ENCODE measurements around the gene TOGARAM1. TPM values are rescaled to one million over a fixed set of nuclear protein-coding genes. Genes with fewer than 3 reads are reported as not detected.

The TOGARAM1 gene
- polyA plus RNA-seq, 3 donors from 2014 or later, result 9.4 to 13.0 (median 12.7) TPM

DNA sequence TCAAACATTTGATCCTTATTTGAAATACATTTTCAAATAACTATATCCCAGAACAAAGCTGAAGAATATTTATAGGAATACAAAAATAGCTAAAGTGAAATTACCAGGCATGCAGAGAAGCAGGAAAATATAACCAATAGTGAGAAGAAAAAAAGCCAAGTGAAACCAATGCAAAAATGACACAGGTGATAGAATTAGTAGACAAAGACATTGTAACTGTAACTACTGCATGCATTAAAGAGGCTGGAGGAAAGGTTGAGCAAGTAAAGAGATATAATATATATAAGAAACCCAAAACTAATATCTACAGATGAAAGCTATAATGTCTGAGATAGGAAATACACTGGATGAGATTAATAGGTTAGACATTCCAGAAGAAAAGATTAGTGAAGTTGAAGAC, 72.7 kb downstream of the TOGARAM1 start:
- DNase-seq, result no peak
- Mint-ChIP-seq H3K4me3 (no peak overlapping the region), H3K36me3 (peaks cover 19 to 46% (median 38%) of the 10 kb centered on the region in 3 donors), H3K9me3 (no peaks in the 10 kb centered on the region), H3K27me3 (ENCODE audit: low read depth in 3 of 3) (no peaks in the 10 kb centered on the region), H3K27ac (no peak overlapping the region), H3K4me1 (no peaks in the 10 kb centered on the region)

DNA sequence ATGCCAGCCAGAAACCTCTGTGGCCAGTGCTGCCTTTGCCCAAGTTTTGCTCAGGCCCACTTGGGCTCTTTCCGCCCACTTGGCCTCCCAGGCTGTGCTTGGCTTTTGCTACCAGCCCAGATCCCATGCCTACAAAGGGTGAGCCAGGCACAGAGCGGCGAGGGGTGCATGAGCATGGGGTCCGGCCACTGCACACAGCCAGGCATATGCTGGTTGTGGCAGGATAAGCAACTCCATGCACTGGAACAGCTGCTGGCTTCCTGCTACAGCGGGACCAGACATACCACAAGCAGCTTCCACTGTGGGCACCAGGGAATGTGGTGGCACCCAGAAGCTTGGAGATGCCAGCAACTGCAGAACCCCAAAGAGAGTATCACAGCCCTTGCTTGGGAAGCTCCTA, 76.3 kb downstream of the TOGARAM1 start:
- Mint-ChIP-seq H3K36me3 (peaks cover 24 to 37% (median 34%) of the 10 kb centered on the region in 3 donors), H3K9me3 (no peaks in the 10 kb centered on the region), H3K4me1 (no peaks in the 10 kb centered on the region), H3K27me3 (ENCODE audit: low read depth in 3 of 3) (no peaks in the 10 kb centered on the region), H3K4me3 (no peak overlapping the region), H3K27ac (no peak overlapping the region)
- DNase-seq, result no peak

DNA sequence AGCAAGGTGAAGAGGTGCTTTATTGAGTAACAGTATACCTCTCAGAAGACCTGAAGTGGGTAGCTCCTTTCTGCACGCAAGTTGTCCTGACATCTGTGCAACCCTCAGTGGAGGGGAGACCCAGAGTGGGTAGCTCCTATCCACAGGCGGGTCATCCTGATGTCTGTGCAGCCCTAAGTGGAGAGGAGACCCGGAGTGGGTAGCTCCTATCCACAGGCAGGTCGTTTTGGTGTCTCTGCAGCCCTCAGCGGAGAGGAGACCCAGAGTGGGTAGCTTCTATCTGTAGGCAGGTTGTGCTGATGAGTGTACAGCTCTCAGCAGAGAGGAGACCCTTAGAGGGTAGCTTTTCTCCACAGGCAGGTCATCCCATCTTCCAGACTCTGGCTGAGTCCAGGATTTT, 76.9 kb downstream of the TOGARAM1 start:
- peaks cover 20 to 32% (median 32%) of the 10 kb centered on the region in 3 donors for H3K36me3 Mint-ChIP-seq
- no peaks in the 10 kb centered on the region for H3K9me3 Mint-ChIP-seq
- H3K4me3 Mint-ChIP-seq, result no peak overlapping the region
- no peaks in the 10 kb centered on the region for H3K27me3 Mint-ChIP-seq (ENCODE audit: low read depth in 3 of 3)
- no peak overlapping the region for H3K27ac Mint-ChIP-seq
- H3K4me1 Mint-ChIP-seq, result no peaks in the 10 kb centered on the region
- DNase-seq, result no peak

DNA sequence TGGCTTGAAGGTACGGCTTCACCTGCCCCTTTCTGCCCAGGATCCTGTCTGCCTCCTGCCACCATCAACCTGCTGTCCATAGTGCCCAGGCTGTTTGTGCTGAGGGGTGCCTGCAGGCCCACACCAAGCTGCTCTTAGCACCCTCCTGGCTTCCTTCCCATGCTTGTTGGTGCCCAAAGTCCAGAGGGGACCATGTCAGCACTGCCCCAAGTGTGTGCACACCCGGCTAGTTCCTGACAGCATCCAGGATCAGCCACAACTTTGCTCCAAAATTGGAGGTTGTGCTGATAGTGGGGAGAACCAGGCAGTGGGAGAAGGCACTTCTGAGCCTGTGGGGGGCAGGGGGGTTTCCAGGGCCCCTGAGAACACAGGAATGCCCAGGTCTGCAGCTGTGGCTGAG, 77.4 kb downstream of the TOGARAM1 start:
- Mint-ChIP-seq H3K4me1 (no peaks in the 10 kb centered on the region), H3K36me3 (peaks cover 16 to 27% (median 27%) of the 10 kb centered on the region in 3 donors), H3K27ac (no peak overlapping the region), H3K27me3 (ENCODE audit: low read depth in 3 of 3) (no peaks in the 10 kb centered on the region), H3K4me3 (no peak overlapping the region), H3K9me3 (no peaks in the 10 kb centered on the region)
- DNase-seq, result no peak

DNA sequence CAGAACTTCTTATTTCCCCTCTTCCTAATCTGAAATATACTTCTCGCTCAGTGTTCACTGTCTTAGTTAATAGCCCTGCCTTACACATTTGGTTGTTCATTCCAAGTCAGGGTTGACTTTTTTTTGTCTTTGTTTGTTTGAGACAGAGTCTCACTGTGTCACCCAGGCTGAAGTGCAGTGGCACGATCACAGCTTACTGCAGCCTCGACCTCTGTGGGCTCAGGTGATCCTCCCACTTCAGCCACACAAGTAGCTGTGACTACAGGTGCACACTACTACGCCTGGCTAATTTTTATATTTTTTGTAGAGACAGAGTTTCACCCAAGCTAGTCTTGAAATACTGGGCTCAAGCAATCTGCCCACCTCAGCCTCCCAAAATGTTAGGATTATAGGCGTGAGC, 79.7 kb downstream of the TOGARAM1 start:
- Mint-ChIP-seq H3K9me3 (no peaks in the 10 kb centered on the region), H3K4me1 (no peaks in the 10 kb centered on the region), H3K36me3 (peaks cover 8 to 23% (median 19%) of the 10 kb centered on the region in 3 donors), H3K4me3 (no peak overlapping the region), H3K27me3 (ENCODE audit: low read depth in 3 of 3) (no peaks in the 10 kb centered on the region), H3K27ac (no peak overlapping the region)
- no peak for DNase-seq

DNA sequence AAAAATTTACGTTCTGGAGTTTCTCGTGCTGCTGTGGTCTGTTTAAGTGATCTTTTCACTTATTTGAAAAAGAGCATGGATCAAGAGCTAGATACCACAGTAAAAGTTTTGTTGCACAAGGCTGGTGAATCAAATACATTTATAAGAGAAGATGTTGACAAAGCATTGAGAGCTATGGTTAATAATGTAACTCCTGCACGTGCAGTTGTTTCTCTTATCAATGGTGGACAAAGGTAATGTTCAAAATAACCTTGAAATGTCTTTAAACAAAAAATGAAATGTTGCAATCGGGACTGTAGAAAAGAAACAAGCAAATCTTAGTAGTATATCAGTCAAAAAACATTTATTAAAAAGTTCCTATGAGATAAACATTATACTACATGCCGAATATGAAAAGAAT, 82.6 kb downstream of the TOGARAM1 start:
- H3K27ac Mint-ChIP-seq, result no peak overlapping the region
- H3K9me3 Mint-ChIP-seq, result no peaks in the 10 kb centered on the region
- H3K4me3 Mint-ChIP-seq, result no peak overlapping the region
- peaks cover 11 to 17% (median 17%) of the 10 kb centered on the region in 3 donors for H3K36me3 Mint-ChIP-seq
- H3K27me3 Mint-ChIP-seq (ENCODE audit: low read depth in 3 of 3), result peaks cover 0 to 2% (median 0%) of the 10 kb centered on the region in 3 donors
- H3K4me1 Mint-ChIP-seq, result no peaks in the 10 kb centered on the region
- no peak for DNase-seq

DNA sequence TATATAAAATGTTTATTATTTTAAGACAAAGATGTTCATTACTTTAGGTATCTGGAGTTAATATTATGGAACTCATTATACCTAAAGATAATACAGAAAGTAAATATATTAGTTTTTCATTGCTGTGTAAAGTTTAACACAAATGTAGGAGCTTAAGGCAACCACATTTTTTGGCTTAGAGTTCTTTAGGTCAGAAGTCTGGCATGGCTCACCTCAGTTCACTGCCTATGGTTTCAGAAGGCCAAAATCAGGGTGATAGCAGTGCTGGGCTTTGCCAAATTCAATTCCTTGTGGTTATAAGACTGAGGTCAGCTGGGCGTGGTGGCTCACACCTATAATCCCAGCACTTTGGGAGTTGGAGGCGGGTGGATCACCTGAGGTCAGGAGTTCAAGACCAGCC, 86.4 kb downstream of the TOGARAM1 start:
- Mint-ChIP-seq H3K4me3 (no peak overlapping the region), H3K27me3 (ENCODE audit: low read depth in 3 of 3) (peaks cover 0 to 3% (median 0%) of the 10 kb centered on the region in 3 donors), H3K27ac (no peak overlapping the region), H3K9me3 (no peaks in the 10 kb centered on the region), H3K36me3 (peaks cover 6 to 17% (median 16%) of the 10 kb centered on the region in 3 donors), H3K4me1 (no peaks in the 10 kb centered on the region)
- no peak for DNase-seq

DNA sequence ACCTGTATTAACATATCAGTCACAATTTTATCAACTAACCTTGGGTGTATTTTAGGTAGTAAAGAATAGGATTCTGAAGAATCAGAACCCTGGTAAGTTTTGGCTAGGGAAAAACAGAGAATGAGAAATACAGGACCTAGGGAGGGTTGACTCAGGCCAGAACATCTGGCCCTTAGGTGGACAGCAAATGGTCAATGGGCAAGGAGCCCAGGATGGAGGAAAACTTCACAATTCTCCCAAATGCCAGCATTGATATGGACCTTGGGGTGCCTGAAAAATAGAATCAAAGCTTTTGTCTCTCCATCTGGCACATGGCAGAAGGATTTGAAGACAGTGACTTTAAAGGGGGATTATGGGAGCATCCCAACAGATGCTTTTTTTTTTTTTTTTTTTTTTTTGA, 89.2 kb downstream of the TOGARAM1 start:
- H3K4me3 Mint-ChIP-seq, result no peak overlapping the region
- peaks cover 13 to 23% (median 23%) of the 10 kb centered on the region in 3 donors for H3K36me3 Mint-ChIP-seq
- peaks cover 0 to 3% (median 0%) of the 10 kb centered on the region in 3 donors for H3K27me3 Mint-ChIP-seq (ENCODE audit: low read depth in 3 of 3)

DNA sequence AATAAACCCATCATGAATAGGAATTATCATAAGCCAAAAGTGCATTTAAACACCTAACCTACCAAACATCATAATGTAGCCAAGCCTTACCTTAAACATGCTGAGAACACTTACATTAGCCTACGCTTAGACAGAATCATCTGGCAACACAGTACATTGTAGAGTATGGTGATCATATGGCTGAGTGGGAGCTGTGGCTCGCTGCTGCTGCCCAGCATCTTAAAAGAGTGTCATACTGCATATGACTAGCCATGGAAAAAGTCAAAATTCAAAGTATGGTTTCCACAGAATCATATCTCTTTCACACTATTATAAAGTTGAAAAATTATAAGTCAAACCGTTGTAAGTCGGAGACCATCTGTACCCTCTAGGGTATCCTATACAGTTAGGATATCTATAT, 89.9 kb downstream of the TOGARAM1 start:
- Mint-ChIP-seq H3K27ac (no peak overlapping the region), H3K4me1 (no peaks in the 10 kb centered on the region), H3K27me3 (ENCODE audit: low read depth in 3 of 3) (peaks cover 0 to 2% (median 0%) of the 10 kb centered on the region in 3 donors)

More for the DNA sequence above, 89.2 kb downstream of the TOGARAM1 start:
- no peak overlapping the region for H3K27ac Mint-ChIP-seq
- no peaks in the 10 kb centered on the region for H3K9me3 Mint-ChIP-seq
- DNase-seq, result no peak
- H3K4me1 Mint-ChIP-seq, result no peaks in the 10 kb centered on the region

DNA sequence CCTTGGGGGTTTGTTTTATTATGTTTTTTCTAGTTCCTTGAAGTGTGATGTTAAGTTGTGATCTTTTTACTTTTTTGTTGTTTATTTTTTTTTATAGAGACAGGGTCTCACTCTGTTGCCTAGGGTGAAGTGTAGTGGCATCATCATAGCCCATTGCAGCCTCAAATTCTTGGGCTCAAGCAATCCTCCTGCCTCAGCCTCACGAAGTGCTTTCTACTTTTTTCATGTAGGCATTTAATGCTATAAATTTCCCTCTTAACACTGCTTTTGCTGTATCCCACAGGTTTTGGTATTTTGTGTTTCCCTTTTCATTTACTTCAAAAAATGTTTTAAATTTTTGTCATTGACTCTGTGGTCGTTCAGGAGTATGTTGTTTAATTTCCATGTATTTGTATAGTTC, 95.4 kb downstream of the TOGARAM1 start:
- Mint-ChIP-seq H3K27ac (no peak overlapping the region), H3K36me3 (peaks cover 17 to 41% (median 30%) of the 10 kb centered on the region in 3 donors), H3K4me3 (no peak overlapping the region), H3K9me3 (no peaks in the 10 kb centered on the region), H3K27me3 (ENCODE audit: low read depth in 3 of 3) (no peaks in the 10 kb centered on the region), H3K4me1 (no peaks in the 10 kb centered on the region)
- DNase-seq, result no peak

More for the DNA sequence above, 89.9 kb downstream of the TOGARAM1 start:
- H3K36me3 Mint-ChIP-seq, result peaks cover 8 to 25% (median 22%) of the 10 kb centered on the region in 3 donors
- no peaks in the 10 kb centered on the region for H3K9me3 Mint-ChIP-seq
- DNase-seq, result no peak
- H3K4me3 Mint-ChIP-seq, result no peak overlapping the region

DNA sequence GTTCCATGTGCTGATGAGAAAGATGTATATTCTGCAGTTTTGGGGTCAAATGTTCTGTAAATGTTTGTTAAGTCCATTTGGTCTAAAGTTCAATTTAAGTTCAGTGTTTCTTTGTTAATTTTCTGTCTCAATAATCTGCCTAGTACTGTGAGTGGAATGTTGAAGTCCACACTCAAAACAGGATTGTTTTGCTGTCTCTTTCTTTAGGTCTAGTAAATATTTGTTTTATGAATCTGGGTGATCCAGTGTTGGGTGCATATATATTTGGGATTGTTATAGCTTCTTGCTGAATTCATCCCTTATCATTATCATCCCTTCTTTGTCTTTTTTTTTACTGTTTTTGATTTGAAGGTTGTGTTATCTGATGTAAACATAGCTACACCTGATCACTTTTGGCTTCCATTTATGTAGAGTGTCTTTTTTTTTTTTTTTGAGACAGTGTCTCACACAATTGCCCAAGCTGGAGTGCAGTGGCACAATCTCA, 95.9 kb downstream of the TOGARAM1 start:
- Mint-ChIP-seq H3K36me3 (peaks cover 17 to 45% (median 26%) of the 10 kb centered on the region in 3 donors), H3K9me3 (no peaks in the 10 kb centered on the region), H3K27ac (no peak overlapping the region), H3K4me1 (no peaks in the 10 kb centered on the region), H3K4me3 (no peak overlapping the region), H3K27me3 (ENCODE audit: low read depth in 3 of 3) (no peaks in the 10 kb centered on the region)
- no peak for DNase-seq

DNA sequence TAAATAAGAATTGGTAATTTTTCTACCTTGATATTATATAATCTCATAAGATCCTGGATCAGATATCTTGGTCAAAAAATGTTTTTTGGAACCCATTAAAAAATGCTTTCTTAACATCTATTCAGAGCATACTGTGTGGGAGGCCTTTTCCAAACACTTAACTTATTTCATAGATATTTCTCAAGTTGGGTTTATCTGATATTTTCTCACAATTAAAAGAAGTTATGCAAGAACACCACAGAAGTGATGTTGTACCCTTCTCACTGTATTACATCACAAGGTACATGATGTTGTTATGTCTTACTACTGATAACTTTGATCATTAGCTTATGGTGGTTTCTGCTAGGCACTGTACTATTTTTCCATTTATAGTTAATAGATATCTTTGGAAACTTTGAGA, 98.6 kb downstream of the TOGARAM1 start:
- Mint-ChIP-seq H3K27ac (no peak overlapping the region), H3K4me3 (no peak overlapping the region), H3K4me1 (no peaks in the 10 kb centered on the region), H3K9me3 (no peaks in the 10 kb centered on the region), H3K36me3 (peaks cover 10 to 46% (median 24%) of the 10 kb centered on the region in 3 donors), H3K27me3 (ENCODE audit: low read depth in 3 of 3) (no peaks in the 10 kb centered on the region)
- DNase-seq, result no peak

DNA sequence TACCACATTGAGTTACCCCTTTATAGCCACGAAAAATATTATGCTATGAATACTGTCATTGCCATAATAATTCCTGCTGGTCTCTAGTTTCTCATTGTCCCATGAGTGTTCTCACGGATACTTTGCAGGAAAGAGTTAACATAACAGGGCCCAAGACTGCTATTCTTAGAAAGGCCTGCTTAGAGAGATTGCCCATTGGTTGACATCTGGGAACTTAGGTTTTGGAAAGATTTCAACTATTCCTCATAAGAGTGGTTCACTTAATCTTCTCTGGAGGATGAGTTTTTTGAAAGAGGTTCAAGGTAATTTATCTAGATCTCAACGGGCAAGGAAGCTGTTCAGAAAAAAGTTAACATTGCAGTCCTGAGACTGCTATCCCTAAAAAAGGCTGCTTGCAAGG, 103.5 kb downstream of the TOGARAM1 start:
- no peak for DNase-seq
- no peaks in the 10 kb centered on the region for H3K27me3 Mint-ChIP-seq (ENCODE audit: low read depth in 3 of 3)
- no peak overlapping the region for H3K27ac Mint-ChIP-seq
- H3K4me1 Mint-ChIP-seq, result no peaks in the 10 kb centered on the region
- H3K4me3 Mint-ChIP-seq, result no peak overlapping the region
- peaks cover 0 to 16% (median 7%) of the 10 kb centered on the region in 3 donors for H3K36me3 Mint-ChIP-seq
- no peaks in the 10 kb centered on the region for H3K9me3 Mint-ChIP-seq

DNA sequence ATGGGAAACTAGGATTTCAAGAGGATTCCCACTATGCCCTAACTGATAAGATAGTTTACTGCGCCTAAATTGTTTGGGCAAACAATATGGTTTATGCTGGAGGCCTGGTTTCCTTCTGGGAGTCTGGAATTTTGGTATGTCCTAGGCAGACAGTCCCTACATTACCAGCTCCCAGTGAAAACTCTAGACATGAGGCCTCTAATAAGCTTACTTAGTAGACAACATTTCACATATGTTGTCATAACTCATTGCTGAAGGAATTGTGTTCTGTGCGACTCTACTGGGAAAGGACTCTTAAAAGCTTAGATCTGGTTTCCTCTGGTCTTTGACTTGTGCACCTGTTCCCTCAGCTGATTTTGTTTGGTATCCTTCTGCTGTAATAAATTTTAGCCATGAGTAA, 104.0 kb downstream of the TOGARAM1 start:
- no peak for DNase-seq
- no peaks in the 10 kb centered on the region for H3K4me1 Mint-ChIP-seq
- no peaks in the 10 kb centered on the region for H3K27me3 Mint-ChIP-seq (ENCODE audit: low read depth in 3 of 3)
- no peak overlapping the region for H3K4me3 Mint-ChIP-seq
- no peaks in the 10 kb centered on the region for H3K9me3 Mint-ChIP-seq
- no peak overlapping the region for H3K27ac Mint-ChIP-seq
- H3K36me3 Mint-ChIP-seq, result peaks cover 0 to 13% (median 7%) of the 10 kb centered on the region in 3 donors

DNA sequence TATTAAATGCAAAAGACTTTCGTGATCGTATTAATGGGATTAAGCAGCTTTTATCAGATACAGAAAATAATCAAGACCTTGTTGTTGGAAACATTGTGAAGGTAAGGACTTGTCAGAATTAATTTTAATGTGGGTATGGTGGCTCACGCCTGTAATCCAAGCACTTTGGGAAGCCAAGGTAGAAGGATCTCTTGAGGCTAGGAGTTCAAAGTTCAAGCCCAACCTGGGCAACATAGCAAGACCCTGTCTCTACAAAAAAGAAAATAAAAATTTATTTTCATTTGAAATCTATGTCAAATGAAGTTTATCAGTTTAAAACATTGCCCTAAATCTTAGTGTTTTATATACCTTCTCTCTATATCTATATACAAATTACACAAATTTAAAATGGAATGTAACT, 104.7 kb downstream of the TOGARAM1 start:
- Mint-ChIP-seq H3K4me1 (no peaks in the 10 kb centered on the region), H3K36me3 (peaks cover 0 to 13% (median 7%) of the 10 kb centered on the region in 3 donors), H3K27ac (no peak overlapping the region), H3K27me3 (ENCODE audit: low read depth in 3 of 3) (no peaks in the 10 kb centered on the region), H3K9me3 (no peaks in the 10 kb centered on the region), H3K4me3 (no peak overlapping the region)
- DNase-seq, result no peak

Measured in immature natural killer cell (primary cell).